Measurements from ENCODE around the gene GCHFR. TPM values are rescaled to one million over a fixed set of nuclear protein-coding genes. Genes with fewer than 3 reads are reported as not detected.

The GCHFR gene
- total RNA-seq, 1 donor from 2014 or later, result 28.4 TPM

GRCh38 chr15:40807888-40808461 lies 44.1 kb downstream of the GCHFR start:
- intact Hi-C loops (cut with micrococcal nuclease), result loop anchor here (1.0 kb wide), 6 partner anchors 21 to 214 kb away; partner anchors contain the start of genes GCHFR, KNL1, RAD51 and RMDN3

GRCh38 chr15:40808861-40809450 lies 45.1 kb downstream of the GCHFR start:
- intact Hi-C loops (cut with micrococcal nuclease), result no loop called here

GRCh38 chr15:40812721-40813425 lies 49.0 kb downstream of the GCHFR start:
- intact Hi-C loops (cut with micrococcal nuclease), result no loop called here

- intact Hi-C loops (cut with micrococcal nuclease), result no loop called here
Measured at GRCh38 chr15:40815042-40815698, 51.3 kb downstream of the GCHFR start.

Other genes starting within 250 kb of the GCHFR start
- 34.9 and 37.1 TPM in 2 replicates for gene CCDC32, start 199.0 kb upstream of the GCHFR start, total RNA-seq
- 11.8 and 13.0 TPM in 2 replicates for gene RPUSD2, start 194.8 kb upstream of the GCHFR start, total RNA-seq
- gene KNL1, start 169.8 kb upstream of the GCHFR start, total RNA-seq, result 36.6 and 43.4 TPM in 2 replicates
- 47.7 and 51.4 TPM in 2 replicates for gene RAD51, start 68.9 kb upstream of the GCHFR start, total RNA-seq
- gene RMDN3, start 8.8 kb upstream of the GCHFR start, total RNA-seq, result 37.2 and 37.7 TPM in 2 replicates
- 0.56 and 0.63 TPM in 2 replicates for gene C15orf62, start 5.9 kb downstream of the GCHFR start, total RNA-seq
- gene ZFYVE19, start 43.0 kb downstream of the GCHFR start, total RNA-seq, result 33.8 and 34.4 TPM in 2 replicates
- gene DNAJC17, start 43.4 kb downstream of the GCHFR start, total RNA-seq, result 40.1 and 45.8 TPM in 2 replicates
- not detected in 2 replicates for gene PPP1R14D, start 64.6 kb downstream of the GCHFR start, total RNA-seq
- 4.5 and 4.7 TPM in 2 replicates for gene SPINT1, start 80.0 kb downstream of the GCHFR start, total RNA-seq
- gene RHOV, start 110.2 kb downstream of the GCHFR start, total RNA-seq, result 0.37 and 0.78 TPM in 2 replicates
- gene VPS18, start 130.4 kb downstream of the GCHFR start, total RNA-seq, result 21.9 and 23.2 TPM in 2 replicates
- not detected in 2 replicates for gene DLL4, start 165.3 kb downstream of the GCHFR start, total RNA-seq
- gene CHAC1, start 189.4 kb downstream of the GCHFR start, total RNA-seq, result 6.7 and 8.2 TPM in 2 replicates

Measured in T-helper 1 cell treated with Interleukin-12 subunit alpha and Interleukin-12 subunit beta and Interleukin-4 antibody, amounts not matched to agents 30 ng/mL and 1 ng/mL, for 36 hours (primary cell).